KOPT-K1 (cell line): ENCODE data around the gene CIAO3.
"Not testable (repeated sequence)": the region's sequence is repeated elsewhere in the genome, so short reads cannot be mapped to it uniquely, and the experiment has no call there.

Source experiments
- H3K27ac ChIP-seq: fragments of 200-600 bp; sonication (generic); 2 replicates; pipeline ENCODE4 v1.5.1; 2016; ENCODE audit warnings: antibody characterized with exemption, mild to moderate bottlenecking, low read depth, low read length; ENCODE audit not compliant: poor library complexity, severe bottlenecking
- H3K36me3 ChIP-seq: fragments of 200-600 bp; sonication (generic); 2 replicates; pipeline ENCODE4 v1.5.1; 2017; ENCODE audit warnings: antibody characterized with exemption, mild to moderate bottlenecking, low read length, moderate library complexity; ENCODE audit not compliant: insufficient read depth
- H3K9me3 ChIP-seq: fragments of 200-600 bp; sonication (generic); 2 replicates; pipeline ENCODE4 v1.5.1; 2017; ENCODE audit warnings: antibody characterized with exemption, low read length, mild to moderate bottlenecking; ENCODE audit not compliant: insufficient read depth, poor library complexity, severe bottlenecking

CIAO3 gene

GRCh38 chr16:754656-755055 is 13.9 kb upstream of the CIAO3 start:
- Histone ChIP-seq H3K27ac (no peak overlapping the region), H3K36me3 (no peaks in the 10 kb centered on the region), H3K9me3 (no peaks in the 10 kb centered on the region)

GRCh38 chr16:754121-754607 is 13.4 kb upstream of the CIAO3 start:
- H3K36me3 ChIP-seq, H3K27ac ChIP-seq, H3K9me3 ChIP-seq: not testable (repeated sequence)

GRCh38 chr16:752007-752312 is 11.2 kb upstream of the CIAO3 start:
- Histone ChIP-seq H3K9me3 (no peaks in the 10 kb centered on the region), H3K36me3 (no peaks in the 10 kb centered on the region), H3K27ac (no peak overlapping the region)

GRCh38 chr16:751152-752006 is 10.6 kb upstream of the CIAO3 start:
- no peaks in the 10 kb centered on the region for H3K9me3 ChIP-seq
- no peak overlapping the region for H3K27ac ChIP-seq
- no peaks in the 10 kb centered on the region for H3K36me3 ChIP-seq

GRCh38 chr16:750485-750884 is 9.7 kb upstream of the CIAO3 start:
- no peak overlapping the region for H3K27ac ChIP-seq
- H3K9me3 ChIP-seq, result no peaks in the 10 kb centered on the region
- H3K36me3 ChIP-seq, result no peaks in the 10 kb centered on the region

GRCh38 chr16:749010-749409 is 8.2 kb upstream of the CIAO3 start:
- Histone ChIP-seq H3K9me3 (no peaks in the 10 kb centered on the region), H3K27ac (no peak overlapping the region), H3K36me3 (no peaks in the 10 kb centered on the region)

- Histone ChIP-seq H3K9me3 (no peaks in the 10 kb centered on the region), H3K36me3 (no peaks in the 10 kb centered on the region), H3K27ac (no peak overlapping the region)
These were observed 7.4 kb upstream of the CIAO3 start for GRCh38 chr16:747978-748746.

GRCh38 chr16:746637-747036 is 5.8 kb upstream of the CIAO3 start:
- H3K27ac ChIP-seq, result no peak overlapping the region
- no peaks in the 10 kb centered on the region for H3K9me3 ChIP-seq
- no peaks in the 10 kb centered on the region for H3K36me3 ChIP-seq

GRCh38 chr16:745739-746138 is 4.9 kb upstream of the CIAO3 start:
- Histone ChIP-seq H3K27ac (no peak overlapping the region), H3K9me3 (no peaks in the 10 kb centered on the region), H3K36me3 (no peaks in the 10 kb centered on the region)

GRCh38 chr16:743794-744500 is 3.1 kb upstream of the CIAO3 start:
- Histone ChIP-seq H3K27ac (no peak overlapping the region), H3K9me3 (no peaks in the 10 kb centered on the region), H3K36me3 (no peaks in the 10 kb centered on the region)

GRCh38 chr16:742894-743293 is 2.1 kb upstream of the CIAO3 start:
- not testable (repeated sequence) for H3K36me3 ChIP-seq, H3K9me3 ChIP-seq, H3K27ac ChIP-seq

GRCh38 chr16:741986-742629 is 1.3 kb upstream of the CIAO3 start:
- Histone ChIP-seq H3K9me3 (no peaks in the 10 kb centered on the region), H3K36me3 (peaks cover 9% of the 10 kb centered on the region), H3K27ac (no peak overlapping the region)

GRCh38 chr16:740459-740763 is 386 bp downstream of the CIAO3 start:
- peaks cover 26% of the 10 kb centered on the region for H3K36me3 ChIP-seq
- no peaks in the 10 kb centered on the region for H3K9me3 ChIP-seq
- peak overlapping the region; percentile 70 for H3K27ac ChIP-seq

GRCh38 chr16:739560-740458 is 988 bp downstream of the CIAO3 start:
- H3K9me3 ChIP-seq, result no peaks in the 10 kb centered on the region
- peaks cover 31% of the 10 kb centered on the region for H3K36me3 ChIP-seq
- peak overlapping the region; percentile 70 for H3K27ac ChIP-seq
